H9 (cell line): ENCODE measurements around the gene THY1. TPM values are rescaled to one million over a fixed set of nuclear protein-coding genes. Genes with fewer than 3 reads are reported as not detected.

Source experiments
- DNase-seq: peaks from one replicate; pipeline ENCODE4 v3.0.0-alpha.2; 2017
- H2AFZ ChIP-seq: one replicate; pipeline ENCODE4 v1.6.1; 2013; ENCODE audit warnings: mild to moderate bottlenecking, low read length, control low read depth, moderate library complexity
- H2AK5ac ChIP-seq: 2 replicates; pipeline ENCODE4 v1.6.1; 2013; ENCODE audit warnings: low read length, control low read depth, mixed read lengths; ENCODE audit not compliant: insufficient read length
- H2BK120ac ChIP-seq: one replicate; pipeline ENCODE4 v1.6.1; 2013; ENCODE audit warnings: low read depth, mild to moderate bottlenecking, low read length, control low read depth, inconsistent platforms; ENCODE audit not compliant: poor library complexity, severe bottlenecking
- H2BK12ac ChIP-seq: 2 replicates; pipeline ENCODE4 v1.6.1; 2013; ENCODE audit warnings: low read length, control low read depth, mixed read lengths, low read depth; ENCODE audit not compliant: insufficient read length
- H2BK15ac ChIP-seq: 2 replicates; pipeline ENCODE4 v1.6.1; 2013; ENCODE audit warnings: low read depth, low read length, control low read depth
- H2BK20ac ChIP-seq: one replicate; pipeline ENCODE4 v1.6.1; 2013; ENCODE audit warnings: low read depth, mild to moderate bottlenecking, low read length, control low read depth, inconsistent platforms; ENCODE audit not compliant: poor library complexity, severe bottlenecking
- H2BK5ac ChIP-seq: 2 replicates; pipeline ENCODE4 v1.6.1; 2013; ENCODE audit warnings: low read length, control low read depth, mixed read lengths; ENCODE audit not compliant: insufficient read length
- H3K14ac ChIP-seq: 2 replicates; pipeline ENCODE4 v1.6.1; 2013; ENCODE audit warnings: low read length, control low read depth; ENCODE audit not compliant: insufficient read depth
- H3K18ac ChIP-seq: 2 replicates; pipeline ENCODE4 v1.6.1; 2013; ENCODE audit warnings: low read depth, mild to moderate bottlenecking, mixed read lengths, low read length, control low read depth; ENCODE audit not compliant: insufficient read length
- H3K23ac ChIP-seq: 2 replicates; pipeline ENCODE4 v1.6.1; 2013; ENCODE audit warnings: low read length, control low read depth, mixed read lengths, low read depth; ENCODE audit not compliant: insufficient read length
- H3K23me2 ChIP-seq: 2 replicates; pipeline ENCODE4 v1.6.1; 2013; ENCODE audit warnings: low read depth, mild to moderate bottlenecking, mixed read lengths, low read length, control low read depth; ENCODE audit not compliant: insufficient read length, poor library complexity, severe bottlenecking
- H3K27ac ChIP-seq: 2 replicates; pipeline ENCODE4 v1.5.1; 2013; ENCODE audit warnings: low read length, control low read depth, mixed read lengths, low read depth; ENCODE audit not compliant: insufficient read length
- H3K27me3 ChIP-seq: 2 replicates; pipeline ENCODE4 v1.6.1; 2013; ENCODE audit warnings: low read length, control low read depth, inconsistent platforms; ENCODE audit not compliant: insufficient read depth
- H3K4ac ChIP-seq: 2 replicates; pipeline ENCODE4 v1.6.1; 2013; ENCODE audit warnings: low read depth, mild to moderate bottlenecking, control low read depth, inconsistent platforms, low read length, moderate library complexity
- H3K4me1 ChIP-seq: 2 replicates; pipeline ENCODE4 v1.6.1; 2013; ENCODE audit warnings: low read length, control low read depth, inconsistent platforms; ENCODE audit not compliant: insufficient read depth
- H3K4me2 ChIP-seq: 2 replicates; pipeline ENCODE4 v1.6.1; 2013; ENCODE audit warnings: low read length, control low read depth, mixed read lengths; ENCODE audit not compliant: insufficient read length, insufficient read depth
- H3K56ac ChIP-seq: 2 replicates; pipeline ENCODE4 v1.6.1; 2013; ENCODE audit warnings: low read depth, mild to moderate bottlenecking, mixed read lengths, low read length, control low read depth; ENCODE audit not compliant: insufficient read length
- H3K79me1 ChIP-seq: 2 replicates; pipeline ENCODE4 v1.6.1; 2013; ENCODE audit warnings: low read depth, mild to moderate bottlenecking, moderate library complexity, low read length, control low read depth, inconsistent platforms; ENCODE audit not compliant: insufficient read depth, poor library complexity, severe bottlenecking
- H3K79me2 ChIP-seq: 2 replicates; pipeline ENCODE4 v1.6.1; 2013; ENCODE audit warnings: low read length, control low read depth, inconsistent platforms; ENCODE audit not compliant: insufficient read depth
- H3K9ac ChIP-seq: 2 replicates; pipeline ENCODE4 v1.6.1; 2013; ENCODE audit warnings: low read length, control low read depth, mixed read lengths; ENCODE audit not compliant: insufficient read length; ENCODE audit errors: extremely low read depth
- H3K9me3 ChIP-seq: one replicate; pipeline ENCODE4 v1.6.1; 2013; ENCODE audit warnings: low read depth, low read length, inconsistent platforms; ENCODE audit not compliant: control insufficient read depth
- H3T11ph ChIP-seq: one replicate; pipeline ENCODE4 v1.6.1; 2013; ENCODE audit warnings: mild to moderate bottlenecking, low read length, control low read depth, inconsistent platforms
- H4K20me1 ChIP-seq: one replicate; pipeline ENCODE4 v1.6.1; 2013; ENCODE audit not compliant: control insufficient read depth, insufficient read length, insufficient read depth
- H4K5ac ChIP-seq: 2 replicates; pipeline ENCODE4 v1.6.1; 2013; ENCODE audit warnings: low read depth, mild to moderate bottlenecking, mixed read lengths, low read length, control low read depth; ENCODE audit not compliant: insufficient read length
- H4K8ac ChIP-seq: replicated peaks from 2 replicates; pipeline ENCODE4 v1.6.1; 2013; ENCODE audit warnings: low read length, control low read depth, mixed read lengths, low read depth; ENCODE audit not compliant: insufficient read length
- H4K91ac ChIP-seq: 2 replicates; pipeline ENCODE4 v1.6.1; 2013; ENCODE audit warnings: low read depth, mild to moderate bottlenecking, moderate library complexity, mixed read lengths, low read length, control low read depth; ENCODE audit not compliant: insufficient read length
- H3K27ac Mint-ChIP-seq, 3 experiments: 2 replicates in 2 of 3; 3 replicates in 1 of 3; pipeline ENCODE4 v1.8.0; 2020 to 2021; ENCODE audit warnings: mixed read lengths in 3 of 3, mild to moderate bottlenecking in 1 of 3, moderate library complexity in 1 of 3
- H3K27me3 Mint-ChIP-seq: 2 replicates; pipeline ENCODE4 v1.8.0; 2021; ENCODE audit warnings: low read depth, mild to moderate bottlenecking, moderate library complexity, mixed read lengths
- H3K36me3 Mint-ChIP-seq, 3 experiments: 2 replicates in 2 of 3; 3 replicates in 1 of 3; pipeline ENCODE4 v1.8.0; 2020 to 2021; ENCODE audit warnings: low read depth in 3 of 3, mixed read lengths in 3 of 3; ENCODE audit not compliant: insufficient read depth in 1 of 3
- H3K4me1 Mint-ChIP-seq, 2 experiments: 2 replicates each; pipeline ENCODE4 v1.8.0; 2020; ENCODE audit warnings: mixed read lengths in 2 of 2
- H3K4me3 Mint-ChIP-seq, 2 experiments: 2 replicates in 1 of 2; 3 replicates in 1 of 2; pipeline ENCODE4 v1.8.0; 2020 to 2021; ENCODE audit warnings: mild to moderate bottlenecking in 2 of 2, mixed read lengths in 2 of 2, moderate library complexity in 1 of 2
- H3K9me3 Mint-ChIP-seq, 2 experiments: 2 replicates in 1 of 2; 3 replicates in 1 of 2; pipeline ENCODE4 v1.8.0; 2020; ENCODE audit warnings: mild to moderate bottlenecking in 2 of 2, mixed read lengths in 2 of 2, moderate library complexity in 1 of 2
- CTCF ChIP-seq: fragments of 200-600 bp; sonication (generic); conservative IDR thresholded peaks from 3 replicates; pipeline ENCODE4 v1.8.0; 2021; ENCODE audit warnings: antibody characterized with exemption, mild to moderate bottlenecking
- WGBS: extraction: QIAGEN DNeasy Blood & Tissue Kit; methylation state at CpG from one replicate; pipeline ENCODE4 v1.1.7; 2013; ENCODE audit warnings: missing lambda C conversion rate, low lambda C conversion rate, mixed read lengths; ENCODE audit not compliant: insufficient read length; ENCODE audit errors: extremely low coverage; 5-methylcytosine and 5-hydroxymethylcytosine counted together
- total RNA-seq: library from RNA; stranded (reverse); gene quantifications from 2 replicates; pipeline ENCODE4 v1.2.1, GENCODE V29; 2021

The THY1 gene
- total RNA-seq, 1 experiment from 2014 or later = 176 TPM

DNA sequence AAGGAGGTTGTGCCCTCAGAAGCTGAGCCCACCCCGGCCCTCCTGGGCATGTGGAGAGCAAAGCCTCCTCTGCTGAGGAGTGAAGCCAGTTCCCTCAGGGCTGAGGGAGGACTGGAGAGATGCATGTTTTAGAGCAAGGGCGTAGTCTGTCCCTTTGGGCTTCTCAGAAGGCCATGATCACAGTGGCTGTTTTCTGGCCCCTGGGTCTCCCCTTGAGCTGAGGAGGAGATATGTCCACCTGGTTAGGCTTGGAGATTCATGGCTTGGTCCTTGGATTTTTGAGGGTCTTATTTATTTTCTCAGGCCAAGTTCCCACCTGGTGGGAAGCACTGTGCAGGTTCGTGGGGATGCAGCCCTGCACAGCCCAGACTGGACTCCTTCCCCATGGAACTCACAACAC is 46.5 kb upstream of the THY1 start:
- TF ChIP-seq CTCF = no peak
- no peak overlapping the region for H2BK20ac ChIP-seq
- H3K18ac ChIP-seq = no peak overlapping the region
- no peaks in the 10 kb centered on the region for H3K36me3 Mint-ChIP-seq
- no peak overlapping the region for H2BK120ac ChIP-seq
- H2AK5ac ChIP-seq = no peak overlapping the region
- no peak overlapping the region for H3K14ac ChIP-seq
- no peaks in the 10 kb centered on the region for H3K79me1 ChIP-seq
- no peaks in the 10 kb centered on the region for H3K9me3 Mint-ChIP-seq
- no peak overlapping the region for H2BK12ac ChIP-seq
- H3K9me3 ChIP-seq = no peaks in the 10 kb centered on the region
- no peak overlapping the region; a peak in 1 of 5 replicates for H3K4me3 Mint-ChIP-seq
- no peak overlapping the region for H4K8ac ChIP-seq
- H4K20me1 ChIP-seq = no peaks in the 10 kb centered on the region
- no peaks in the 10 kb centered on the region for H3K23me2 ChIP-seq
- H3K79me2 ChIP-seq = no peaks in the 10 kb centered on the region
- no peak overlapping the region; a peak in 1 of 7 replicates for H3K27ac Mint-ChIP-seq
- no peak overlapping the region for H3K4ac ChIP-seq
- no peak overlapping the region for H3T11ph ChIP-seq
- H4K5ac ChIP-seq = no peak overlapping the region
- no peak overlapping the region for H2AFZ ChIP-seq
- peaks cover 4% of the 10 kb centered on the region for H3K27me3 Mint-ChIP-seq
- no peaks in the 10 kb centered on the region for H3K27me3 ChIP-seq
- H2BK5ac ChIP-seq = no peak overlapping the region
- no peak overlapping the region for H3K9ac ChIP-seq
- no CpG with 5 or more reads among the region's 3 CpGs for WGBS
- H2BK15ac ChIP-seq = no peak overlapping the region
- H3K4me1 ChIP-seq = peaks cover 3% of the 10 kb centered on the region; the same call in 1 of the 2 replicates
- no peak overlapping the region for H3K23ac ChIP-seq
- no peak overlapping the region for H3K4me2 ChIP-seq
- H3K4me1 Mint-ChIP-seq = peaks cover 7 to 14% of the 10 kb centered on the region in 2 experiments
- peak; percentile 10 for DNase-seq
- no peak overlapping the region for H3K56ac ChIP-seq
- H3K27ac ChIP-seq = no peak overlapping the region
- no peak overlapping the region for H4K91ac ChIP-seq
